Measurements from ENCODE around the gene FAM193A.
A peak's percentile ranks its signal among the peaks of the same experiment; 100 is the strongest.
"Not testable (repeated sequence)": the region's sequence is repeated elsewhere in the genome, so short reads cannot be mapped to it uniquely, and the experiment has no call there.

FAM193A gene

DNA sequence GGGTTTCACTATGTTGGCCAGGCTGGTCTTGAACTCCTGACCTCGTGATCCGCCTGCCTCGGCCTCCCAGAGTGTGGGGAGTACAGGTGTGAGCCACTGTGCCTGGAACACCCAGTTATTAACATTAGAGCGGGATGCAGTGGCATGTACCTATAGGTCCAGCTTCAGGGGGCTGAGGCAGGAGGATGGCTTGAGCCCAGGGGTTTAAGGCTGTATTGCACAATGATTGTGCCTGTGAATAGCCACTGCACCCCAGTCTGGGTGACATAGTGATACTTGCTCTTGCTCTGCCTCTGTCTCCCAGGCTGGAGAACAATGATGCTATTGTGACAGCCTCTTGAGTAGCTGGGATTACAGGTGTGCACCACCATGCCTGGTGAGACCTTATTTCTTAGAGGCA is 39.8 kb downstream of the FAM193A start:
- DNase-seq, result no peak

DNA sequence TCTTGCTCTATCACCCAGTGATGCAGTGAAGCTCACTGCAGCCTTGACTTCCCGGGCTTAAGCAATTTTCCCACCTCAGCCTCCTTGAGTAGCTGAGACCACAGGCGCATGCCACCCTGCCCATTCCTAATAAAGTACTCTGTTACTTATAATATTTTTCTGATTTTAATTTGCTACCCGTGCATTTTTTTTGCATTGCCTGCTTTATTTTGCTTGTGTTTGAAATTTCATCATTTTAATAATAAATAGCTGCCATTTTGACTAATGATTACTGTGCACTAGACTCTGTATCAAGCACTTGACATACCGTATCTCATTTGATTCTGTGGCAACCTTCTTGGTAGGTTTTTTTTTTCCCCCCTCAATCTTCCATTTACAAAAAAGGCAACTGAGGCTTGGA is 41.7 kb downstream of the FAM193A start:
- no peak for DNase-seq

DNA sequence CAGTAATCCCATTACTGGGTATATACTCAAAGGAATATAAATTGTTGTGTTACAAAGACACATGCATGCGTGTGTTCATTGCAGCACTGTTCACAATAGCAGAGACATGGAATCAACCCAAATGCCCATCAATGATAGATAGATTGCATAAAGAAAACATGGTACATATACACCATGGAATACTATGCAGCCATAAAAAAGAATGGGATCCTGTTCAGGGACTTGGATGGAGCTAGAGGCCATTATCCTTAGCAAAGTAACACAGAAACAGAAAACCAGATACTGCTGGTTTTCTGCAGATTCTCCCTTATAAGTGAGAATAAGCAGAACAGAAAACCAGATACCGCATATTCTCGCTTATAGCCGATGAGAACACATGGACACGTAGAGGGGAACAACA is 43.5 kb downstream of the FAM193A start:
- DNase-seq, result no peak

DNA sequence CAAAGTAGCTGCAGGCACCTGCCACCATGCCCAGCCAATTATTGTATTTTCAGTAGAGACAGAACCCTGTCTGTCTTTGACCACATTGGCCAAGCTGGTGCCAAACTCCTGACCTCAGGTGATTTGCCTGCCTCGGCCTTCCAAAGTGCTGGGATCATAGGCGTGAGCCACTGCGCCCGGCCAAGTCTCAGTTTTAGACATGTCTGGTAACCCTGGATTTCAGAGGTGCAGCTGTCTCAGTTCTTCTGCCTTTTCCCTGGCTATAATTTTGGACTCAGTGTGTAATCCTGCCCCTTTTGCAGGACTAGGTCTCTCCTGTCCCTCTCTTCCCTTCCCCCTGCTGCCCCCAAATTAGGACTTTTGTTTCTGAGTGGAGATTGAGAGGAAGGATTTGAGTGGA is 46.6 kb downstream of the FAM193A start:
- DNase-seq, result no peak

DNA sequence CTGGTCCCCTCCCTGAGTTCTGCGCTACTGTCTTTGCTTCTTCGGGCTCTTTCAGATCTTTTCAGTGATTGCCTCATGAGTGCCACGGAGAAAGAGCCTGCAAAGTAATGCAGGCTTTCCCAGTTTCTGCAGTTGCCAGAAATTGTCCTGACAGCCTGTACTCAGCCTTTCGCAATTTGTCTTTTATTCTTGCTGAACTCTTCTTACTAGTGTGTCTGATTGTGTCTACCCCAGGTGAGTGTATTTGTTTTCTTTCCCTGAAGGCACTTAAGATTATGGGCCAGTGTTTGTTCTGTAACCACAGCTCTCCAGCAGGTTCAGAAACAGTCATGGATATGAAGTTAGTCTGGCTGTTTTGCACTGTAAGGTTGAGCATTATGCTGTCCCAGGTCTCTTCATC is 47.1 kb downstream of the FAM193A start:
- DNase-seq, result no peak

- DNase-seq, result no peak
Measured at GRCh38 chr4:2586502-2586901, 50.1 kb downstream of the FAM193A start.

DNA sequence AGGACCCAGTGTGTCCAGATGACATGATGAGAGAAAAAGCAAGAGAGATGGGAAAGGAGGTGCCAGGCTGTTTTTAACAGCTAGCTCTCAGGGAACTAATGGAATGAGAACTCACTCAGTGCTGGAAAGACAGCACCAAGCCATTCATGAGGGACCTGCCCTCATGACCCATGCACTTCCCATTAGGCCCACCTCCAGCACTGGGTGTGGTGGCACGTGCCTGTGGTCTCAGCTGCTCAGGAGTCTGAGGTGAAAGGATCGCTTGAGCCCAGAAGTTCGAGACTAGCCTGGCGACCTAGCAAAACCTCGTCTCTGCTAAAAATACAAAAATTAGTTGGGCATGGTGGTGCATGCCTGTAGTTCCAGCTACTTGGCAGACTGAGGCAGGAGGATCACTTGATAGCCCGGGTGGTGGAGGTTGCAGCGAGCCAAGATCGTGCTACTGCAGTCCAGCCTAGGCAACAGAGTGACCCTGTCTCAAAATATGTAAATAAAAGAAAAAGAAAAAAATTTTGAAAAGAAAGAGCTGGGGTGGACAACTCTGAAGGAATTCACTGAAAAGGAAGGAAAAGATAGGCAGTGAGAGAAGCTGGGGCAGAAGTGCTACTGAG is 50.9 kb downstream of the FAM193A start:
- no peak for DNase-seq

GRCh38 chr4:2588259-2588658 is 51.8 kb downstream of the FAM193A start:
- no peak for DNase-seq

DNA sequence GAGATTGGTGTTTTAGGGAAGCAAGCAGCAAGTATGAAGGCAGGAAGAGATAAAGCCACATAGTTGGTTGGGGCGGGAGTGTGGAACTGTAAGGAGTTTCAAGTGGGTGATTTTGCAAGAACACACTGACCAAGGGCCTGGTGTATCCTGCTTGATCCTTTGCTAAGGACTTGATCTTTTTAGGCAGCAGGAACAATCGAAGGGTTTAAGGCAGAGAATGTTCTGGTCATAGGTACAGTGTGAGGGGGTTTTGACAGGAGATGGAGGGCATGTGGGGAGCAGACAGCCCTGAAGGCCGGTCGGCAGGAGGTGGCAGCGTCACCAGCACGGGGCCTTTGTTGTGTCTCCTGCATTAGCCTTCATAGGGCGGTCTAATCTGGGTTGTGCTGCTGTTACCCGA is 54.7 kb downstream of the FAM193A start:
- no peak for DNase-seq

DNA sequence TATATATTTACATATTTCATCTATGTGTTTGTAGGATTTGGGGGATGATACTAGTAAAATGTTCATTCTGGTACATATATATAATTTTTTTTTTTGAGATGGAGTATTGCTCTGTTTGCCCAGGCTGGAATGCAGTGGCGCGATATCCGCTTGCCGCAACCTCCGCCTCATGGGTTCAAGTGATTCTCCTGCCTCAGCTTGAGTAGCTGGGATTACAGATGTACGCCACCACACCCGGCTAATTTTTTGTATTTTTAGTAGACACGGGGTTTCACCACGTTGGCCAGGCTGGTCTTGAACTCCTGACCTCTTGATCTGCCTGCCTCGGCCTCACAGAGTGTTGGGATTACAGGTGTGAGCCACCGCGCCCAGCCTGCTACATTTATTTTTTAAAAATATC is 55.6 kb downstream of the FAM193A start:
- not testable (repeated sequence) for DNase-seq

GRCh38 chr4:2592572-2592971 is 56.1 kb downstream of the FAM193A start:
- no peak for DNase-seq

DNA sequence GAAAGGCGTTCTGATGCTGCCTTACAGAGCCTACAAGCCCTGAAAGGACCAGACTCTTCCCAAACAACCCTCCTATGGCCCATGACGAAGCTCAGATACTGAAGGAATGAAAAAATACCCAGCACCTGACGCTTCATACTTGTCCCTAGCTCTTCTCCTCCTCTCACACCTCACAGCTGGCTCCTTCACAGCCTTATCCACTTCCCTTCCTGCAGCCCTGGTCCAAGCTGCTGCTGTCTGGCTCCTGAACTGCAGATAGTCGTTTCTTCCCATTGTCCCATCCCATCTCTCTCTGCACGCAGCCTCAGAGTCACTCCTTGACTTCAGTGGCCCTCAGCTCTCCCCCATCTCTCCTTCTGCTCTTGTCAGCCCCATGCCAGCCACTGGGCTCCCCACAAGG is 56.6 kb downstream of the FAM193A start:
- no peak for DNase-seq

DNA sequence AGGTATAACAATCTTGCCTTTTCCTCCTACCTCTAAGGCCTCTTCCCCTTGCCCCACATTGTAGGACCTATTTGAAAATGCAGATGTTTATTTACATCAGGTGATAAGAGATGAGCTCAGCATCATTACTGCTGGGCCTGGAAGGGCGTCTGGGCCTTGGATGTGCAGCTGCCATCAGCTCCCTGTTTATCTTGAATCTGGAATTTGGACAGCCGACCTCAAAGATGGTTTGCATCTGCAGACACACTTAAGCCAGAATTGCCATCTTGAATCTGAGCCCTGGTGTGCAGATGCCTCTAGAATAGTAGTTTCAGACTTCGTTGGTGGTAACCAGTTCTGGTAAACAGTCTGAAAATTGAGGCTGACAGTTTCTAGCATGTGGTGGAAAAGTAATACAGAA is 59.0 kb downstream of the FAM193A start:
- DNase-seq, result no peak

DNA sequence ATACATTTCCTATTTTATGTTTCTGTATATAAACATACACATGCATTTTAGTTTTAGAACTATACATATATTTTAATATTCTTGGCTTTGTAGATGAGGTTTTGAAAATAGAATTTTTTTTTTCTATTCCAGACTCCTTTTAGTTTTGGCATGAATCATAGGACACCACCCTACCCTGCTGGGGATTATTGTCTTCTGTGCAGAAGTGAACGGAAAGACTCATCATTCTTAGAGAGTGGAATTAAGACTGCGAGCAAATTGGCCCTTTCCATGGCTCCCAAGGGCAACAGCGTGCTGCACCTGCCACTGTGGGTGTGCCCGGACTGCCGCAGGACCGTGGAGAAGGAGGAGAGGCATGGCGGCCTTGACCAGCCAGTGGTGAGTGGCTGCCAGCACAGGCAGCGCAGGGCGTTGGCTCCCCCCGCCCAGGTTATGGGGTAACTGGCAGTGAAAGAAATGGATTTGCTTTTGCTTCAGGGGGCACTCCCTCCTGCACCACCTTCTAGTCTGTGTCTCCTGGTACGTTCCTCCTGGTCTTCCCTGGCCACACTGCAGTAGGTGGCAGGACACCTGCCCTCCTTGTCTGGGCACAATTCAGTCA is 59.6 kb downstream of the FAM193A start:
- DNase-seq, result no peak

DNA sequence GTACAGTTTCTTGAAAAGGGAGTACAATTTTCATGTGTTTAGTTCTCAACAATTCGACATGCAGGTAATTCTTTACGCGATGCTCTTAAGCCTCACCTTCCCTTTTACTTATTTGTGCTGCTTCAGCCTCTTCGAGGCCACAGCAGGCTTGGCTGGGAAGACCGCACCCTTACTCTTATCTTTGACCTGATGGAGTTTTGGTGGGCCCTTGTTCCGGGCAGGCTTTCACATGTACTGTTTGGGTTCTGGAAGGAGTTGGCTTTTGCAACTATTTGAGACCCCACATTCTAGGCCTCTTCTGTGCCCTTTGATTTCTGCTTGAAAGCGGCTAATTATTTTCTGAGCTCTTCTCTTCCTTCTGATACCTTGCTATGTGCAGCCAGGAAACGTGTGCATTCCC is 60.2 kb downstream of the FAM193A start:
- no peak for DNase-seq

- peak in 1 of 2 donors; percentile 37 for DNase-seq
Measured at GRCh38 chr4:2598511-2599303, 62.3 kb downstream of the FAM193A start.

- no peak for DNase-seq
Measured at GRCh38 chr4:2599304-2599654, 62.8 kb downstream of the FAM193A start.

DNA sequence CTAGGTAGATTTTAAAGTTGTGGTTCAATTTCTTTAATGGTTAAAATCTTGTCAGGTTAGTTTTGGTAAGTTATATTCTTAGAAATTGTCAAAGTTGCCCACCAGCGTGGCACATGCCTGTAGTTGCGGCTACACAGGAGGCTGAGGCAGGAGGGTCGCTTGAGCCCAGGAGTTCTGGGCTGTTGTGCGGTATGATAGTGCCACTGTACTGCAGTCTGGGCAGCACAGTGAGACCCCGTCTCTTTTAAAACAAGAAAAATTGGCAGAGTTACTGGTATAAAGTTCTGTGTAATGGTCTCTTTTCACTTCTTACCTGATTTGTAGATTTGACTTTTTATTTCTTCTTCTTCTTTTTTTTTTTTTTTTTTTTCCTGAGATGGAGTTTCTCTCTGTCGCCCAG is 64.4 kb downstream of the FAM193A start:
- no peak for DNase-seq

- DNase-seq, result no peak
Measured at GRCh38 chr4:2604614-2605013, 68.2 kb downstream of the FAM193A start.

GRCh38 chr4:2606960-2607506 is 70.6 kb downstream of the FAM193A start:
- DNase-seq, result no peak

DNA sequence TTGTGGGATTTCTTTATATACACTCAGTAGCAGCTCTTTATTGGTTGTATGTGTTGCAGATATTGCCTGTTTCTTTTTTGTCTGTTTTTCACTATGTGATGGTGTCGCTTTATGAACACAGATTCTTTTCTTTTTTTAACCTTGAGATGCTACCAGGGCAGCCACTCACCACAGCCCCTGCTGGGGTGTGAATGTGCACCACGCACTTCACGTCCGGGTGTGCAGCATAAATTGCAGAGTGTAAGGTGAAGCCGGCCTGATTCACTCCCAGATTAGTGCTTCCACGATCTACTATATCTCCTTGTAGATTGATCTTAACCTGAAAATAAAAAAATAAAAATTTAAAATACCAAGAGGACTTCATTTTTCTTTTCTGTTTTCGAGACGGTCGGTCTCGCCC is 71.4 kb downstream of the FAM193A start:
- no peak for DNase-seq

DNA sequence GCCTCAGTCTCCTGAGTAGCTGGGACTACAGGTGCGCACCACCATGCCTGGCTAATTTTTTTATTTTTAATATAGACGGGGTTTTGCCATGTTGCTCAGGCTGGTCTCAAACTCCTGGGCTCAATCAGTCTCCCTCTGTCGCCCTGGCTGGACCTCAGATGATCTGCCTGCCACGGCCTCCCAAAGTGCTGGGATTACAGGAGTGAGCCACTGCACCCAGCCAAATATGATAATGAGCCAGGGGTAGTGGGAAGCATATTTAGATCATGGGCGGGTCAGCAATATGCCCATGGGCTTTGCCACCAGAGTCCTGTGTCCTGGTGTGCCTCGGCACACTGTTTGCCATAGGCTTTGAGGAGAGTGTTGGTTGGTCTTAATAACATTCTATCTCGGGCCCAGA is 71.8 kb downstream of the FAM193A start:
- DNase-seq, result no peak

GRCh38 chr4:2615821-2616220 is 79.4 kb downstream of the FAM193A start:
- no peak for DNase-seq

- no peak for DNase-seq
Measured at GRCh38 chr4:2617955-2618354, 81.5 kb downstream of the FAM193A start.

Measured in CD4-positive, alpha-beta T cell treated with Interleukin-1 beta for 1 hour (primary cell).